Liver (tissue), 9 donors: ENCODE data around the gene PEAK1. TPM values are rescaled to one million over a fixed set of nuclear protein-coding genes. Genes with fewer than 3 reads are reported as not detected.

Experiments used
- DNase-seq: peaks from one replicate; pipeline ENCODE4 v3.0.0-alpha.2; 2017; ENCODE audit warnings: low spot score
- H3K27ac ChIP-seq, 2 donors: one replicate each; pipeline ENCODE4 v1.7.0; 2013; ENCODE audit warnings: inconsistent platforms in 2 of 2, low read length in 2 of 2, control low read depth in 1 of 2, low read depth in 1 of 2, mild to moderate bottlenecking in 1 of 2
- H3K27me3 ChIP-seq, 4 donors: one replicate each; pipeline versions ENCODE4 v1.6.1 to v1.7.0; 2013; ENCODE audit warnings: low read length in 3 of 4, inconsistent platforms in 1 of 4, mild to moderate bottlenecking in 1 of 4, moderate library complexity in 1 of 4; ENCODE audit not compliant: control insufficient read depth in 4 of 4, insufficient read depth in 4 of 4
- H3K36me3 ChIP-seq, 4 donors: one replicate each; pipeline versions ENCODE4 v1.6.1 to v1.7.0; 2013; ENCODE audit warnings: low read length in 3 of 4, mild to moderate bottlenecking in 3 of 4, low read depth in 1 of 4, moderate library complexity in 1 of 4; ENCODE audit not compliant: control insufficient read depth in 4 of 4, insufficient read depth in 3 of 4
- H3K4me1 ChIP-seq, 4 donors: one replicate each; pipeline versions ENCODE4 v1.6.1 to v1.7.0; 2013; ENCODE audit warnings: low read length in 3 of 4, mild to moderate bottlenecking in 3 of 4, moderate library complexity in 1 of 4; ENCODE audit not compliant: control insufficient read depth in 4 of 4, insufficient read depth in 4 of 4
- H3K4me3 ChIP-seq, 3 donors: one replicate each; pipeline versions ENCODE4 v1.6.1 to v1.7.0; 2013; ENCODE audit warnings: low read length in 3 of 3, control low read depth in 1 of 3, low read depth in 1 of 3, mild to moderate bottlenecking in 1 of 3
- H3K9ac ChIP-seq, 2 donors: one replicate each; pipeline ENCODE4 v1.7.0; 2013; ENCODE audit warnings: low read length in 2 of 2, mild to moderate bottlenecking in 2 of 2, moderate library complexity in 2 of 2, control low read depth in 1 of 2, low read depth in 1 of 2
- H3K9me3 ChIP-seq, 4 donors: one replicate each; pipeline versions ENCODE4 v1.6.1 to v1.7.0; 2013; ENCODE audit warnings: low read length in 3 of 4; ENCODE audit not compliant: control insufficient read depth in 4 of 4
- ATF3 ChIP-seq: IDR thresholded peaks from 2 replicates; pipeline ENCODE4 v1.6.1; 2016; ENCODE audit warnings: antibody characterized with exemption
- CTCF ChIP-seq: fragments of 150-350 bp; IDR thresholded peaks from 2 replicates; pipeline ENCODE4 v1.5.1; 2017; ENCODE audit warnings: improper control_type of control experiment, low read depth, low read length; ENCODE audit not compliant: missing input control
- EGR1 ChIP-seq, 2 donors: IDR thresholded peaks; 2 replicates each; pipeline ENCODE4 v1.6.1; 2016 to 2018; ENCODE audit warnings: antibody characterized with exemption in 2 of 2, low read depth in 2 of 2
- FOXA1 ChIP-seq: IDR thresholded peaks from 2 replicates; pipeline ENCODE4 v1.6.1; 2016; ENCODE audit warnings: antibody characterized with exemption
- FOXA2 ChIP-seq: IDR thresholded peaks from 2 replicates; pipeline ENCODE4 v1.6.1; 2016; ENCODE audit warnings: antibody characterized with exemption
- GABPA ChIP-seq, 2 donors: IDR thresholded peaks in 1 of 2; conservative IDR thresholded peaks in 1 of 2; 2 replicates each; pipeline ENCODE4 v1.6.1; 2016; ENCODE audit warnings: antibody characterized with exemption in 2 of 2, mild to moderate bottlenecking in 1 of 2, moderate library complexity in 1 of 2
- HNF4A ChIP-seq, 2 donors: conservative IDR thresholded peaks; 2 replicates each; pipeline ENCODE4 v1.6.1; 2016; ENCODE audit warnings: antibody characterized with exemption in 2 of 2, mild to moderate bottlenecking in 2 of 2
- HNF4G ChIP-seq: IDR thresholded peaks from 2 replicates; pipeline ENCODE4 v1.6.1; 2016; ENCODE audit warnings: antibody characterized with exemption
- JUND ChIP-seq, 2 donors: IDR thresholded peaks; 2 replicates each; pipeline ENCODE4 v1.6.1; 2016; ENCODE audit warnings: antibody characterized with exemption in 2 of 2
- MAX ChIP-seq: IDR thresholded peaks from 2 replicates; pipeline ENCODE4 v1.6.1; 2016; ENCODE audit warnings: antibody characterized with exemption
- NR2F2 ChIP-seq: IDR thresholded peaks from 2 replicates; pipeline ENCODE4 v1.6.1; 2016; ENCODE audit warnings: antibody characterized with exemption
- RXRA ChIP-seq, 2 donors: IDR thresholded peaks; 2 replicates each; pipeline ENCODE4 v1.6.1; 2017 to 2018; ENCODE audit warnings: antibody characterized with exemption in 2 of 2, mild to moderate bottlenecking in 1 of 2
- SP1 ChIP-seq: IDR thresholded peaks from 2 replicates; pipeline ENCODE4 v1.6.1; 2018; ENCODE audit warnings: antibody characterized with exemption, mild to moderate bottlenecking
- TAF1 ChIP-seq: conservative IDR thresholded peaks from 2 replicates; pipeline ENCODE4 v1.6.1; 2016; ENCODE audit warnings: antibody characterized with exemption, mild to moderate bottlenecking
- YY1 ChIP-seq: IDR thresholded peaks from 2 replicates; pipeline ENCODE4 v1.6.1; 2016; ENCODE audit warnings: antibody characterized with exemption, mild to moderate bottlenecking
- ZBTB33 ChIP-seq: IDR thresholded peaks from 2 replicates; pipeline ENCODE4 v1.6.1; 2016; ENCODE audit warnings: antibody characterized with exemption
- WGBS: extraction: QIAGEN DNeasy Blood & Tissue Kit; methylation state at CpG from one replicate; pipeline ENCODE4 v1.1.7; 2013; 5-methylcytosine and 5-hydroxymethylcytosine counted together
- polyA plus RNA-seq, 2 donors: library from polyadenylated mRNA; stranded (reverse) in 1 of 2; unstranded in 1 of 2; fragments of 200-250 nt in 1 of 2; fragments of >200 nt in 1 of 2; fragmentation: Nextera tagmentation in 1 of 2; extraction: Ambion mirVana in 1 of 2; gene quantifications; one replicate each; pipeline versions ENCODE4 v1.2.1 to v1.2.3, GENCODE V29; 2013 to 2015
- total RNA-seq, 2 donors: library from RNA; depleted of rRNA; stranded (reverse); fragments of >200 nt; gene quantifications; one replicate each; pipeline ENCODE4 v1.2.3, GENCODE V29; 2014
- donor health status: healthy.
- donor health status: healthy.
- donor health status: healthy.
- donor health status: healthy.
- donor health status: healthy.

The PEAK1 gene
- total and polyA plus RNA-seq, 4 donors, result 1.8 to 14.9 (median 5.8) TPM

- TF ChIP-seq CTCF (no peak), TAF1 (no peak), JUND (IDR thresholded peaks at IDR 0.05) (no peak), NR2F2 (no peak), RXRA (IDR thresholded peaks at IDR 0.05) (no peak)
Observed at GRCh38 chr15:77099741-77100463, 320.0 kb downstream of the PEAK1 start (continued).

- TF ChIP-seq FOXA2 (no peak), RXRA (IDR thresholded peaks at IDR 0.05) (no peak), SP1 (no peak), HNF4G (no peak)
- DNase-seq, result no peak
- Histone ChIP-seq H3K27me3 (no peaks in the 10 kb centered on the region), H3K9ac (no peak overlapping the region), H3K9me3 (no peaks in the 10 kb centered on the region), H3K36me3 (no peaks in the 10 kb centered on the region), H3K4me3 (no peak overlapping the region), H3K4me1 (no peaks in the 10 kb centered on the region), H3K27ac (no peak overlapping the region)
- WGBS, result 99% methylated on average over 4 of the region's 4 CpGs
Observed at GRCh38 chr15:77098572-77098971, 321.3 kb downstream of the PEAK1 start.

GRCh38 chr15:77097921-77098320 lies 322.0 kb downstream of the PEAK1 start:
- DNase-seq, result no peak
- H3K9me3 ChIP-seq, result no peaks in the 10 kb centered on the region
- H3K4me3 ChIP-seq, result no peak overlapping the region
- H3K4me1 ChIP-seq, result no peaks in the 10 kb centered on the region
- no peak overlapping the region for H3K9ac ChIP-seq
- H3K27me3 ChIP-seq, result no peaks in the 10 kb centered on the region
- WGBS, result 98% methylated on average over 5 of the region's 5 CpGs
- H3K27ac ChIP-seq, result no peak overlapping the region
- TF ChIP-seq ATF3 (no peak), SP1 (no peak), EGR1 (IDR thresholded peaks at IDR 0.05; ENCODE audit: low read depth in 2 of 2) (no peak), YY1 (no peak), CTCF (no peak), FOXA1 (no peak), RXRA (IDR thresholded peaks at IDR 0.05) (no peak), ZBTB33 (no peak), HNF4G (no peak), NR2F2 (no peak), FOXA2 (no peak), TAF1 (no peak), MAX (no peak), GABPA (IDR thresholded peaks at IDR 0.05 in 1 of 2, conservative IDR thresholded peaks at IDR 0.05 in 1 of 2) (no peak), HNF4A (conservative IDR thresholded peaks at IDR 0.05) (no peak)
- H3K36me3 ChIP-seq, result no peaks in the 10 kb centered on the region
